GM18867 (cell line): Measurements from ENCODE around the gene ATP2B2.

Experiments
- ATAC-seq: cut with Tn5 transposase; IDR thresholded peaks from one replicate; pipeline ENCODE4 v1.9.1; 2021; ENCODE audit warnings: mild to moderate bottlenecking, moderate library complexity; ENCODE audit not compliant: unreplicated experiment

Gene ATP2B2

DNA sequence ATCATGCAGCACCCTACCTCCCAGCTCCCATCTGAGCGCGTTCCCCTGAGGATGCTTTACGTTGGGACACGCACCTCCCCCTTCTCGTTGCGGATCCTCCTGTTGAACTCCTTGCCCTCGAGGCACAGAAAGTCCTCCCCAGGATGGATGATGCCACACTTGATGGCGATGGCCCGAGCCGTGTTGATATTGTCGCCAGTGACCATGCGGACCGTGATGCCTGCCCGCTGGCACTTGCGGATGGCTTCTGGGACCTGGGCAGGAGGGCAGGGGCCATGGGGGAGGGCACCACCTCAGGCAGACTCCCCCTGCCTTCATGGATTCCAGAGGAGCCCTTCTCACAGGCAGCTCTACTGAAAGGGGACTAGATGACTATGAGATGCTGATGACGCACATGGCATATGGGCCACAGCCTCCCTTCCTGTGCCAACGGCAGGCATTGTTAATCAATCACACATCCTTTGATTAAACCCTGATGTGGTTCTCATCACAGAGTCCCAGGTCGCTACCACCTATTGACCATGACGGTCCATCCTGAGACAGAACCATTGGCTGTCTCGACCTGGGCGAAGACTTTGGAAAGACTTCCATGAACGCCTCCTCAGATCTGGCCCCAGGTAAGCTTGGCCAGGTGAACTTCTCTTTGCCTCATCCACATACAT is 154.9 kb downstream of the ATP2B2 start:
- no peak for ATAC-seq

DNA sequence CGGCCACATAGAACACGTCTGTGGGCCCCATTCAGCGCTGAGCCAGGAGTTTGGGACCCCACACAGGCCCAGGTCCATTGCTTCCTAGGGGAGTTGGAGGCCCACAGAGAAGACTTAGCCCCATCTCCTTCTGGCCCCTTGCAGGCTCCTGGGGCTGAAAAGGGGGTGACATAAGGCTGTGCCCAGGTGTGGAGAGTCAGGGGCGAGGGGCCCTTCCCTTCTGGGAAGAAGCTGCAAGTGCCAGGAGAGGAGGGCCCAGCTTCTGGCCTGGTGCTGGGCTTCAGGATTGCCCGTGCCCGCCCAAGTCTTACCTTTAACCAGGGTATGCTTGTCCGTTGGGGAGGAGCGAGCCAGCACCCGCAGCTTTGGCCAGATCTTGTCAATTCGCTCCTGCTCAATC is 155.6 kb downstream of the ATP2B2 start:
- no peak for ATAC-seq

DNA sequence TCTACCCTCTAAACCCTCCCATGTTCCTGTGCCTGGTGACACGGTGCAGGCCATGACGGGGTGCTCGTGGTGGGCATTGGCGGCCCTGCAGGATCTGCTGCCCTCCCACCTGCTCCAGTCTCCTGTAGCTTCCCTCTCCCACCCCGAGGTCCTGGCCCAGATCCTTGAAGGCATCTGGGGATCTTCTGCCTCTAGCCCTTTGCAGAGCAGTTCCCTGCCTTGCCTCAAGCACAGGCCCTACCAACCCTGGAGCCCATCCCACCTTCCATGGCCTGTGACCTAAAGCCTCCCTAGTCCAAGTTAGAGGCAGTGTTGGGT is 157.0 kb downstream of the ATP2B2 start:
- ATAC-seq: no peak

GRCh38 chr3:10347648-10348403 is 157.6 kb downstream of the ATP2B2 start:
- no peak for ATAC-seq

GRCh38 chr3:10345911-10346310 is 159.5 kb downstream of the ATP2B2 start:
- no peak for ATAC-seq

DNA sequence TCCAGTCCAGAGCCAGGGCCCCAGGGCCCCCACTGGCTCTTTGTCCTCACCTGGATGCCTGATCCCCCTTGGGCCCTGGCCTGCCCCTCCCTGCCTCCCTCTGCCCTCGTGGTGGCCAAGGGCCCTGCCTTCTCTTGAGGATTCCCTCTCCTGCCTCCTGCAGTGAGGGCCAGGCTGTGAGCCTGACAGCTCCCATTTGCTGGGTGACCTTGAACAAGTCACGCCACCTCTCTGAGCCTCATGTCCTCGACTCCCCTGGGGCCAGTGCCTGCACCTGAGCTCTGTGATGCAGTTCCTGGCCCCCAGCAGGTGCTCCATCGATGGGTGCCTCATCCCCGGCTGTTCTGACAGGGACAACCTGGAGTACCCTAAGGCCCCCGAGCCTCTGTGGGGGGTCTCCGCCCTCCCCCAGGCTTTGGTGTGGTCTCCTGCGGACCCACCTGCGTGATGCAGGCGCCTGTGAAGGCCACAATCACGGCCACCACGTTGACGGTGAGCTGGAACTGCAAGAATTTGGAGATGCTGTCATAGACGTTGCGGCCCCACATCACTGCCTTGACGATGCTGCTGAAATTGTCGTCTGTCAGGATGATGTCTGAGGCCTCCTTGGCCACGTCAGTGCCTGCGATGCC is 160.3 kb downstream of the ATP2B2 start:
- no peak for ATAC-seq

DNA sequence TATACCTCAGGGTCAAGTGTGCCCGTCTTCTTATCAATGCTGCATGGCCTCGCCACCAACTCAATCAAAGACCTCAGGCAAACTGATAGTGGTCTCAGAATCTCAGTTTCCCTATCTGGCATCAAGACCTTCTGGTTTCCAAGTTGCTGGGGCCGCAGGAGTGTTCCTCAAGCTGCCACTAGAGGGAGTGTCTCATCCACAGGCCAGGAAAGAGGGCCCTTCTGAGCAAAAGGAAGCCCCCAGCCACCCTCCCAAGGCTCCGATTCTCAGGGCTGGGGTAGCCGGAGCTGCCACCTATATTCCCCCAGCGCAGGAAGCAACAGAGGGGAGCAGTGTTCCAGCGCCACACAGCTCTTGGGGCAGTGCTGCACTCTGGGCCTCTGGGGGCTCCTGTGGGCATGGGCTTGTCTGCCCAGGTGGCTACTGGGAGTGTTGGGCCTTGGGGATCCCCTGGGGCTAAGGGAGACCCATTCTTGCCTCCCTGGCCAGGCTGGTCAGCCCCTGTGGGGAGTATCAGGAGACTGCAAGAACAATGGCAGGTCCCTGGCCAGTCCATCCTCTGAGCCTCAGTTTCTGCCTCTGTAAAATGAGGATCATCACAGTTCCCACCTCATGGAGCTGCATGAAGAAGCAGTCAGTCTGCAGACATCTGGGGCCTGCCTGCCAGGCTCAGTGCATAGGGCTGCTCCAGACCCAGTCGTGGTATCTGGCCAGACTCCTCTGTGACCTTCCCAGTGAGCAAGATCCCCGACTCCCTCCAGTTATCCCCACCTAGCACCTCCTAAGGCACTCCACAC is 161.0 kb downstream of the ATP2B2 start:
- no peak for ATAC-seq

DNA sequence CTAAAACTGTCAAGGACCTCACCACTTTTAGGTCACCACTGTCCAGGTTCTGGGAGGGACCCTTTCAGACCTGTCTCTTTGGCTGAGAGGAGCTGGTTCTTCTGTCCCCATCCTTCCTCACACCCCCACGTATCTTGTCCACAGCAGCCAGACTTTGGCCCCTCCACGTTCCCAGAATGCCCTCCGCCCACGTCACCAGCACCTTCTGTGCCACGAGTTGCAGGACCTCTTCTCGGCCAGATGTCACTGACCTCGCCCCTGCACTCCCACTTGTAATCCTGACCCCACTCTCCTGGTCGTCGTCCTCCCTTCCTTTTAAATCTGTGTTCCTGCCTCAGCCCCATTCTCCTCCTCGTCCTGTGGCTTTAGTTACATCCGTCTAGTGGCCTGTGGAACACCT is 161.9 kb downstream of the ATP2B2 start:
- no peak for ATAC-seq

DNA sequence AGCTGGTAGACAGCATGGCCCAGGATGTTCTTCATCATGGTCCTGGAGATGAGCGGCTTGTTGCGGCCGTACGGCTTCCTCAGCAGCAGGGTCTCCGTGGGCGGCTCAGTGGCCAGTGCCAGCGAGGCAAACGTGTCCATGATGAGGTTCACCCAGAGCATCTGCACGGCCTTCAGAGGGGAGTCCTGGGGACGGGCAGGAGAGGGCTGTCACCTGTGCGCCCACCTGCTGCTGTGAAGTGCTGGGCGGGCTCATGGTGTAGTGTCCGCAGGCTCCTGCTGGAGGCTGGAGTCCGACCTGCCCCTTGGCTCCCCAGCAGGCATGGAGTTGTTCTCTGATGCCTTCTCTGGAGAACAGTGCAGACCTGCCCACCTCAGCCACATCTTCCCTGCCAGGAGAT is 162.6 kb downstream of the ATP2B2 start:
- no peak for ATAC-seq

DNA sequence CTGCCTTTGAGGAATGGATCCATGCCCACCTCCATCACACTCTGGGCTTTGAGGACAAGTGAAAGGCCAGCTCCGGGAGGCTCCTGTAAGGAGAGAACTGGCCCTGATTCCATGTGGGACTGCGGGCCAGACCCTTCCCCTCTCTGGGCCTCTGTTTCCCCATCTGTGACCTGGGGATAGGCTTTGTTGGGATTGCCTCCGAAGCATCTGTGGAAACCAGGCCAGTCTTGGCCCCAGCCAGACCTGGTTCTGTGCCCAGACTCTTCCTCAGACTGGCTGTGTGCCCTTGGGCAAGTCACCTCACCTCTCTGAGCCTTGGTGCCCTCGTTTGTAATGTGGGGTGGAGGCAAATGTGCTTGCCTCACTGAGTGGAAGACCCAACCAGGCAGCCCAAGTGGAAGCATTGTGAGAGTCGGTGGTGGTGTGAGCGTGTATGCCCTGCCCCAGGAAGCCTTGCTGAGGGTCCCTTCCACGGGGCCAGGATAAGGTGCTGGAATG is 163.4 kb downstream of the ATP2B2 start:
- no peak for ATAC-seq

GRCh38 chr3:10340476-10340875 is 164.9 kb downstream of the ATP2B2 start:
- ATAC-seq: no peak

GRCh38 chr3:10340046-10340445 is 165.3 kb downstream of the ATP2B2 start:
- ATAC-seq: no peak

- ATAC-seq: no peak
These were observed 165.9 kb downstream of the ATP2B2 start for GRCh38 chr3:10339376-10339955.

- ATAC-seq: no peak
These were observed 166.6 kb downstream of the ATP2B2 start for GRCh38 chr3:10338591-10339353.

DNA sequence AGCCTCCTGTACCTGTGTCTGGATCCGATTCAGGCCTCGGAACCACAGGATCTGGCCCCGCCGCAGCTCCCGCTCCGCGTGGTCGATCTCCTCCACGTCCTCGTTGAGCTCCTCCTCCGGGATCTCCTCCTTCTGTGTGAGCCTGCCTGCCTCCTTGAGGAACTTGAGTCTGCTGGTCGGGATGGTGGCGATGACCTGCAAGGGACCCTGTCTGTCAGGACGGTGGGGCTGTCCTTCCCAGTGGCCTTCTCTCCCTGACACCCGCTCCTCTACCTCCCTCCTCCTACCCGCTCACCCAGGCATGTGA is 167.3 kb downstream of the ATP2B2 start:
- ATAC-seq: no peak

GRCh38 chr3:10337323-10338163 is 167.8 kb downstream of the ATP2B2 start:
- no peak for ATAC-seq

- no peak for ATAC-seq
These were observed 168.6 kb downstream of the ATP2B2 start for GRCh38 chr3:10336761-10337160.

GRCh38 chr3:10335871-10336622 is 169.3 kb downstream of the ATP2B2 start:
- no peak for ATAC-seq
